RWPE1 (cell line): ENCODE measurements around the gene NEDD9.

Experiments used
- CTCF ChIA-PET: fragments of 350-600 bp; sonication (Branson Sonifier 250); formaldehyde crosslinking; extraction: SDS; loops from one replicate; lab custom pipeline; 2021; lab: Yijun Ruan, JAX
- POLR2A ChIA-PET: fragments of 400-600 bp; formaldehyde crosslinking; extraction: SDS; loops from one replicate; lab custom pipeline; 2020; ENCODE audit warnings: antibody characterized with exemption; ENCODE audit not compliant: low non-redundant PET; lab: Yijun Ruan, JAX
- DNase-seq: peaks from one replicate; pipeline ENCODE4 v3.0.0; 2012; ENCODE audit warnings: low spot score
- H3K27ac ChIP-seq: fragments of 450-650 bp; 2 replicates; pipeline ENCODE4 v1.5.1; 2017
- TF ChIP-seq, protein P1 (sequence below): fragments of 450-650 bp; conservative IDR thresholded peaks from 2 replicates; pipeline ENCODE4 v1.5.1; 2017; ENCODE audit warnings: low read depth, mild to moderate bottlenecking

The NEDD9 gene

DNA sequence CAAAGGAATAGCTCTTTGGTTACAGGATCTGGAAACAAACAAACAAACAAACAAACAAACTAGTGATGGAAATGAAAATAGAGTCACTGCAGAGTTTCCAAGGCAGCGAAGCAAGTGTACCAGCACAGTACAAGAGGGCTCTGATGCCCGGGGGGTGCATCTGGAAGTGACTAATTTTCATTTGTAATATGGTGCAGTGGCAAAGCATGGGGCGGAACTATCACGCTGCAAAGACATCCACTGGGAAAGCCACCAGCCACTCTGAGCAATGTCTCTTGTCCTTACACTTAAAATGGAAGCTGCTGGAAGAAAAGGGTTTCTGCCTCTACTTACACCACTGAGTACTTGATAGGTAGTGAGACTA, 44.4 kb upstream of the NEDD9 start:
- TF ChIP-seq, protein P1, sequence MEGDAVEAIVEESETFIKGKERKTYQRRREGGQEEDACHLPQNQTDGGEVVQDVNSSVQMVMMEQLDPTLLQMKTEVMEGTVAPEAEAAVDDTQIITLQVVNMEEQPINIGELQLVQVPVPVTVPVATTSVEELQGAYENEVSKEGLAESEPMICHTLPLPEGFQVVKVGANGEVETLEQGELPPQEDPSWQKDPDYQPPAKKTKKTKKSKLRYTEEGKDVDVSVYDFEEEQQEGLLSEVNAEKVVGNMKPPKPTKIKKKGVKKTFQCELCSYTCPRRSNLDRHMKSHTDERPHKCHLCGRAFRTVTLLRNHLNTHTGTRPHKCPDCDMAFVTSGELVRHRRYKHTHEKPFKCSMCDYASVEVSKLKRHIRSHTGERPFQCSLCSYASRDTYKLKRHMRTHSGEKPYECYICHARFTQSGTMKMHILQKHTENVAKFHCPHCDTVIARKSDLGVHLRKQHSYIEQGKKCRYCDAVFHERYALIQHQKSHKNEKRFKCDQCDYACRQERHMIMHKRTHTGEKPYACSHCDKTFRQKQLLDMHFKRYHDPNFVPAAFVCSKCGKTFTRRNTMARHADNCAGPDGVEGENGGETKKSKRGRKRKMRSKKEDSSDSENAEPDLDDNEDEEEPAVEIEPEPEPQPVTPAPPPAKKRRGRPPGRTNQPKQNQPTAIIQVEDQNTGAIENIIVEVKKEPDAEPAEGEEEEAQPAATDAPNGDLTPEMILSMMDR = no peak
- POLR2A ChIA-PET = no interaction called here
- CTCF ChIA-PET = no interaction called here
- DNase-seq = no peak
- H3K27ac ChIP-seq = no peak overlapping the region

GRCh38 chr6:11276228-11276627, 43.8 kb upstream of the NEDD9 start:
- H3K27ac ChIP-seq = no peak overlapping the region
- ChIA-PET POLR2A (no interaction called here), CTCF (no interaction called here)
- no peak for DNase-seq
- TF ChIP-seq, protein P1 = no peak

DNA sequence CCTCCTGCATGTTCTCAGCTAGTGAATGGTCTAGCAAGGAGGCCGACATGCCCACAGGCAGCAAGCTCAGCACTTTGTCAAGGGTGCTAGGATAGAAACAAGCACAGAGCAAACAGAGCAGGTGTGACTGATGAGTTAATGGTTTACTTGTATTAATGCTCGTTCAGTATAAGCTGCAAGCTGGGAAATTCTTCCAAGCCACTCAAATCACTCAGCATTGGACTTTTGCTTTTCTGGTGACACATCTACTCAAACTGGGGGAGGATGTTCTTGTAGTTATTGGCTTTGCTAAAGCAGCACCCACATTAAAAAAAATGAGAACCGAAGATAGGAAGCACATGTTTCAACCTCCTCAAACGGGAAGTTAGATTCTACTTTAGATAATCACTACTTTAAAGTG, 43.1 kb upstream of the NEDD9 start:
- ChIA-PET POLR2A (no interaction called here), CTCF (no interaction called here)
- DNase-seq = no peak
- H3K27ac ChIP-seq = no peak overlapping the region
- TF ChIP-seq, protein P1 = no peak

- POLR2A ChIA-PET = no interaction called here
- no peak overlapping the region for H3K27ac ChIP-seq
- DNase-seq = no peak
- TF ChIP-seq, protein P1 = no peak
- CTCF ChIA-PET = no interaction called here
Observed at GRCh38 chr6:11273406-11274065, 41.1 kb upstream of the NEDD9 start.

DNA sequence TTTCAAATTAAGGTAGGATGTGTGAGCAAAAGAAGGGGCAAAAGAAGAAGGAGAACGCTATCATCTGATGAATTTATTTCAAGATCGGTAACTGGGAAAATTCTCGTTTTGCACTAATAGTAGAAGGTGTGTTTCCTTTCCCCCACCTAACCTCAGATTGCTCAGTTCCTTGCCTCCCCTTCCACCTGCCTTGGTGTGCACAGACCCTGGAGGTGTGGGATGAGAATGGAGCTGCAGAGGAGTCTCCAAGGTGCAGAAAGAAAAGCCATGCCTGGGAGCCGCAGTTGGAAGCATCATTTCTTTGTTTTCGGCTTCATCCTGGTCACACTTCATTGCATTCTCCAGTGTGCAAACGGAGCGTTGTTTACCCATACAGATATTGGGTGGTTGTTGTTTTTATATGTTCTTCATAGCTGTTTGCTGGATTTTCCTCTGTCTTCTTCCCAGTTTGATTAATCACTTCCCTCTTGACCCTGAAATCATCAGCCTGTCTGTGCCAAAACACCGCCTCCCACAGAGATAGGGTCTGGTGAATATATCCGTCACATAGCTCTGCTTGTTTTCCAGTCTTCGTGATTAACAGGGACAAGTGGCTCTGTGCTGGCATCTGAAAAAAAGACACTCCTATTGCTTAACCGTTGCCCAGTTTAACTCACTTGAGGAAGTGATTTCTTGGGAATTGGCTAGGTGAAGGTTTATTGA, 40.2 kb upstream of the NEDD9 start:
- TF ChIP-seq, protein P1 = no peak
- CTCF ChIA-PET = no interaction called here
- POLR2A ChIA-PET = no interaction called here
- no peak for DNase-seq
- no peak overlapping the region for H3K27ac ChIP-seq

DNA sequence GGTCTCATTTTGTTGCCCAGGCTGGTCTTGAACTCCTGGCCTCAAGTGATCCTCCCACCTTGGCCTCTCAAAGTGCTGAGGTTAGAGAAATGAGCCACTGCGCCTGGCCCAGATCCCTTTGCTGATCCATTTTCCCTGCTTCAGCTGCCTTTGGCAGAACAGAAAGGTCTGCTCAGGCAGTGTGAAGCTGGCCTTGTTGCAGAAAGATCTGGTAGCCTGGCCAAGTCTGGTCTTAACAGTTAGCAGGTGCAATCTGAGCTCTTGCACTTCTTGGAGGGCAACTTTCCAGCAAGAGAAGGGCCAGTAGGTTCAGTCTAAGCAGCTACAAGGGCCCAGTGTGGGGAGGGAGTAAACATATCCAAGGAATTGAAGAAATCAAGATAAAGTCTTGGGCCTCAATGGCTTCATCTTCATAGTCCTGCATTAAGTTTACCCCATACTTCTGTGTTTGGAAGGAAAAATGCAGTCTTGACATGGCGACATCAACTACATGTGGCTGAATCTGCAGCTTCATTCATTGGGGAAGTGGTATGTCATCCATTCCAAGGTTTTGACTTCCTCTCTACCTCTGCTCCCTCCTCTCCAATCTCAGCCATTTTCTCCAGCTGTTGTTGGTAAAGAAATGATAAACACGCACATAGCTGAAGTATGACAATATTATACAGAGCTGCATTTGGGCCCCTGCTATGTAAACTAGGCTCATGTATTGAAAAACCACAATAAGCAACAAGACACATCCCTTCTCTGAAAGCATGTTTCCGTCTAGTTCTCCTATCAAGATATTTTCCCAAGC, 39.0 kb upstream of the NEDD9 start:
- TF ChIP-seq, protein P1 = no peak
- POLR2A ChIA-PET = no interaction called here
- no peak overlapping the region for H3K27ac ChIP-seq
- DNase-seq = no peak
- CTCF ChIA-PET = interaction anchor here (0.5 kb wide), 1 partner anchor 225 kb away, joined by 3 read pairs; no protein-coding TSS in a partner anchor
